Loucy (cell line): ENCODE measurements around the gene SLX4IP.

Experiments
- EZH2phosphoT487 ChIP-seq: fragments of 200-600 bp; IDR thresholded peaks from 2 replicates; pipeline ENCODE4 v1.6.1; 2018; ENCODE audit warnings: antibody characterized with exemption, mild to moderate bottlenecking, moderate library complexity, borderline replicate concordance
- TF ChIP-seq, protein P1 (sequence below): fragments of 200-600 bp; sonication (generic); conservative IDR thresholded peaks from 2 replicates; pipeline ENCODE4 v1.5.1; 2014; ENCODE audit warnings: mild to moderate bottlenecking, antibody characterized with exemption, low read length

DNA sequence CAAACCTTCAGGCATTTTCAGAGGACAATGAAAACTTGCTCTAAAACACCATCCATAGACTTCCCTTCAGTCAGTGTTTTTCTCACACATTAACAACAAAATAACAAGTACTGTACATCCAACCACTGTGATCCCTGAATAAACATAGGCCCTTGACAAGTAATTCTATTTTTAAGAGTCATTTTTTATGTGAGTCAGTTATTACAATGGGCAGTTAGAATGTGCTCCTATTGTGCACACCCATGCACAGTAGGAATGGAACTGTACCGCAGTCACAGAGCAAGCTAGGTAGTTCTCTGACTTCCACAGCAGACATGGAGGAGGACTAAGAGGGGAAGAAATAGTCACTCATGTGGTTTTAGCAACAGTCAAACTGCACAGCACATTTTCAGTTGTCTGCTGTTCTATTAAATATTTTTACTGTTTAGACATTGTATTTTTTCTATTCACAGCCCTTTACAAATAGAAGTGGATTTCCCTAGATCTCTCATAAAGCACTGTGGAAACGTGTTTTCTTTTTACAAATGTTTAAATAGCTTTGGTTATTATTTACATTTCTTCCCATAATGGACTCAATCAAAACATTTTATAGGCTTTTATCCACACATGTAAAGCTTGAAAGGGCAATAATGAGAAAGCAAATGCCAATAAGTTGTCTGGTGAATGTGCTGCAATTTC lies 138.3 kb downstream of the SLX4IP start:
- TF ChIP-seq, protein P1, sequence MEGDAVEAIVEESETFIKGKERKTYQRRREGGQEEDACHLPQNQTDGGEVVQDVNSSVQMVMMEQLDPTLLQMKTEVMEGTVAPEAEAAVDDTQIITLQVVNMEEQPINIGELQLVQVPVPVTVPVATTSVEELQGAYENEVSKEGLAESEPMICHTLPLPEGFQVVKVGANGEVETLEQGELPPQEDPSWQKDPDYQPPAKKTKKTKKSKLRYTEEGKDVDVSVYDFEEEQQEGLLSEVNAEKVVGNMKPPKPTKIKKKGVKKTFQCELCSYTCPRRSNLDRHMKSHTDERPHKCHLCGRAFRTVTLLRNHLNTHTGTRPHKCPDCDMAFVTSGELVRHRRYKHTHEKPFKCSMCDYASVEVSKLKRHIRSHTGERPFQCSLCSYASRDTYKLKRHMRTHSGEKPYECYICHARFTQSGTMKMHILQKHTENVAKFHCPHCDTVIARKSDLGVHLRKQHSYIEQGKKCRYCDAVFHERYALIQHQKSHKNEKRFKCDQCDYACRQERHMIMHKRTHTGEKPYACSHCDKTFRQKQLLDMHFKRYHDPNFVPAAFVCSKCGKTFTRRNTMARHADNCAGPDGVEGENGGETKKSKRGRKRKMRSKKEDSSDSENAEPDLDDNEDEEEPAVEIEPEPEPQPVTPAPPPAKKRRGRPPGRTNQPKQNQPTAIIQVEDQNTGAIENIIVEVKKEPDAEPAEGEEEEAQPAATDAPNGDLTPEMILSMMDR: no peak
- TF ChIP-seq EZH2phosphoT487: no peak
